Activated naive CD8-positive, alpha-beta T cell (primary cell): ENCODE data around the gene PTGIR.

Experiments used
- H3K27ac Mint-ChIP-seq: one replicate; pipeline ENCODE4 v1.8.0; 2021; ENCODE audit warnings: mixed read lengths
- H3K27me3 Mint-ChIP-seq: one replicate; pipeline ENCODE4 v1.8.0; 2021; ENCODE audit warnings: mixed read lengths
- H3K36me3 Mint-ChIP-seq: one replicate; pipeline ENCODE4 v1.8.0; 2021; ENCODE audit warnings: mixed read lengths
- H3K4me1 Mint-ChIP-seq: one replicate; pipeline ENCODE4 v1.8.0; 2021; ENCODE audit warnings: low read depth, mixed read lengths
- H3K4me3 Mint-ChIP-seq: one replicate; pipeline ENCODE4 v1.8.0; 2021; ENCODE audit warnings: mild to moderate bottlenecking, mixed read lengths
- H3K9me3 Mint-ChIP-seq: one replicate; pipeline ENCODE4 v1.8.0; 2021; ENCODE audit warnings: low read depth, mixed read lengths

The PTGIR gene

DNA sequence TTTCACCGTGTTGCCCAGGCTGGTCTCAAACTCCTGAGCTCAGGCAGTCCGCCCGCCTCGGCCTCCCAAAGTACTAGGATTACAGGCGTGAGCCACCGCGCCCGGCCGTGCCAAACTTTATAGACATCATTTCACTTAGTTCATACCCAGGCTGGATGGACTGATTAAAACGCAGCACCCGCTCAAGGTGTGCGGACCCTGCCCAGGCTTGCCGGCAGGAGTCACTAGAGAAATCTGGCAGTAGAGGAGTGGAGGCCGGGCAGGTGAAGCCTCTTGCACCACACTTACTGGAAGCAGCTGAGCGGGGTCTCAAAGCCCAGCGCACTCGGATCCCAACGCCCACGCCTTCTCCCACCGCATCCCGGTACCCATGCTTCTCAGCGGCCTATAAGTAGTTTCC is 11.4 kb downstream of the PTGIR start:
- Mint-ChIP-seq H3K27ac (peak overlapping the region; percentile 37), H3K27me3 (no peaks in the 10 kb centered on the region), H3K36me3 (peaks cover 3% of the 10 kb centered on the region), H3K9me3 (no peaks in the 10 kb centered on the region), H3K4me3 (no peak overlapping the region), H3K4me1 (peaks cover 66% of the 10 kb centered on the region)

DNA sequence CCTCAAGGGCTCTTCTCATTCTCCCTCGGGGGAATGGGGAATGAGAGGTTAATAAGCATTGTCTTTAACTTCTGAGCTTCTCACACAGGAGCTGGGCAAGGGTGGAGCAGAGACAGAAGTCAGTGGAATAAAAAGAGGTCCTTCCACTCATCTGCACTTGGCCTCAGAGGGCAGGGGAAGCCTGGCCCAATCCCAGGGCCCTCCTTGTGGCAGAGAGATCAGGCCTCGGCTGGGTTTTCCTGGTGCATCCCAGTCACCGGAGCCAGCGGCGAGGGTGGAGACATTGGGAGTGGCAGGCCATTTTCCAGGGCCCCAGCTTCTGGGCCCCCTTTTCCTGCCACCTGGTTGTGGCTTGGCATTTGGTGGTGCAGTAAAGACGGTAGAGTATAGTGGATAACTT is 13.1 kb downstream of the PTGIR start:
- no peaks in the 10 kb centered on the region for H3K27me3 Mint-ChIP-seq
- H3K4me3 Mint-ChIP-seq = peak overlapping the region; percentile 46
- no peaks in the 10 kb centered on the region for H3K9me3 Mint-ChIP-seq
- H3K4me1 Mint-ChIP-seq = peaks cover 59% of the 10 kb centered on the region
- H3K27ac Mint-ChIP-seq = peak overlapping the region; percentile 85
- H3K36me3 Mint-ChIP-seq = peaks cover 3% of the 10 kb centered on the region

DNA sequence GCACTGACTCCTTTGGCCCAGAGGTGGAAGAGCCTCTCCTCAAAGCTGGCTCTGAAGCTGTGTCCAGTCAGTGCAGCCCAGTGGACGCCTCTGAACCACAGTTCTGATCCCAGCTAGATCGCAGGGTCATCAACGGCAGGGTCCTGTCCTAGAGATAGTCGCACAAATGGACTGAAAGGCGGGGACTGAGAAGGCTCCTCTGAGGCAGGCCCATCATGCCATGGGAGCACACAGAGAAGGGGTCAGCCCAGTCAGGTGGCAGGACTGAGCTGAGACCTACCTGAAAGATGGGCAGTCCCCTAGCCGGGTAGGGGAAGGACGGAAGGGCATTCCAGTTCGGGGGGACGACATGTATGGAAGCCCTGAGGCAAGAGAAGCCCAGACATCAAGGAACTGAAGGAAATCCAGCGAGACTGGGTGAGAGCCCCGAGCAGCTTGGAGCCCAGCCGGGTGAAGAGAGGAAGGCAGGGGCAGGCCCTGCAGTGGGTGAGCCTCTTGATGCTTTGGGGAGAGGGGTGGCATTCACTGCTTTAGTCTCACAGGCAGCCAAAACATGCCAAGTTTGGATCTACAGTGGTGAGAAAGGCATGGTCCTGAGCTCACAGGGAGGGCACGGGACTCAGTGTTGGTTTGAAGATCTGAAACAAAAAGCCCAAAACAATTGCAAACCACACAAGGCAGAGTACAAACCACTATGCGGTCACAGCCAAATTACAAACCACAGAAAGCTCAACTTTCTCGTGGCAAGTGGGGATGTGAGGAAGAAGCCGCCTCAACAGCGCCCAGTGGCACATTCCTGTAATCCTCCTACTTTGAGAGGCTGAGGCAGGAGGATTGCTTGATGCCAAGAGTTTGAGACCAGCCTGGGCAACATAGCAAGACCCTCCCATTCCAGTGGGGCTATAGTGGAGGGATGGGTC is 13.8 kb downstream of the PTGIR start:
- Mint-ChIP-seq H3K27ac (peak overlapping the region; percentile 85), H3K4me1 (peaks cover 58% of the 10 kb centered on the region), H3K36me3 (peaks cover 6% of the 10 kb centered on the region), H3K27me3 (no peaks in the 10 kb centered on the region), H3K4me3 (peak overlapping the region; percentile 39), H3K9me3 (no peaks in the 10 kb centered on the region)

DNA sequence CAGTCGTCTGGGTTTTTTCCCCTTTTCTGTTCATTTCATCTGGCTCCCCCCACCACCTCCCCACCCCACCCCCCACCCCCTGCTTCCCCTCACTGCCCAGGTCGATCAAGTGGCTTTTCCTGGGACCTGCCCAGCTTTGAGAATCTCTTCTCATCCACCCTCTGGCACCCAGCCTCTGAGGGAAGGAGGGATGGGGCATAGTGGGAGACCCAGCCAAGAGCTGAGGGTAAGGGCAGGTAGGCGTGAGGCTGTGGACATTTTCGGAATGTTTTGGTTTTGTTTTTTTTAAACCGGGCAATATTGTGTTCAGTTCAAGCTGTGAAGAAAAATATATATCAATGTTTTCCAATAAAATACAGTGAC is 14.5 kb downstream of the PTGIR start:
- peaks cover 6% of the 10 kb centered on the region for H3K36me3 Mint-ChIP-seq
- H3K4me1 Mint-ChIP-seq = peaks cover 57% of the 10 kb centered on the region
- peak overlapping the region; percentile 85 for H3K27ac Mint-ChIP-seq
- H3K27me3 Mint-ChIP-seq = no peaks in the 10 kb centered on the region
- no peaks in the 10 kb centered on the region for H3K9me3 Mint-ChIP-seq
- peak overlapping the region; percentile 39 for H3K4me3 Mint-ChIP-seq

- Mint-ChIP-seq H3K36me3 (peaks cover 6% of the 10 kb centered on the region), H3K4me3 (no peak overlapping the region), H3K27ac (no peak overlapping the region), H3K9me3 (no peaks in the 10 kb centered on the region), H3K4me1 (peaks cover 57% of the 10 kb centered on the region), H3K27me3 (no peaks in the 10 kb centered on the region)
Measured at GRCh38 chr19:46609511-46610412, 15.1 kb downstream of the PTGIR start.

DNA sequence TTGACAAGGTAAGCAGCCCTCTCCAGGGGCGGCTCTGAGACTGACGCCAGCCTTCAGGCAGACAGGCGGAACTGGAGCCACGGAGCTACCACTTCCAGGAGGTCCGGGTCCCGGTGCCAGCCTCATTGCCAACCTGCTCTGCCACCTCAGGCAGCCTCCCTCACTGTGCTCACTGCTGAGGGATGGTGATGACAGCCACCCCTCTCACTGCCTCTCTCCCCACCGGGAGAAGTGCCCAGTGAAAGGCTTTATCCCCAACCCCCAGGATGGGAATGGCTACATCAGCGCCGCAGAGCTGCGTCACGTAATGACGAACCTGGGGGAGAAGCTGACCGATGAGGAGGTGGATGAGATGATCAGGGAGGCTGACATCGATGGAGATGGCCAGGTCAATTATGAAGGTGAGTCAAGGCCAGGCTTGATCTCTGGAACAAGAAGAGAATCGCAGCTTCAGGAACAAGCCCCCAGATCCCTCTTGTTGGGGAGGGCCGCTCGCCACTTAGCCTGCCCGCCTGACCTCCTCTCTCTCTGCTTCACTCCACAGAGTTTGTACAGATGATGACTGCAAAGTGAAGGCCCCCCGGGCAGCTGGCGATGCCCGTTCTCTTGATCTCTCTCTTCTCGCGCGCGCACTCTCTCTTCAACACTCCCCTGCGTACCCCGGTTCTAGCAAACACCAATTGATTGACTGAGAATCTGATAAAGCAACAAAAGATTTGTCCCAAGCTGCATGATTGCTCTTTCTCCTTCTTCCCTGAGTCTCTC is 16.1 kb downstream of the PTGIR start:
- H3K36me3 Mint-ChIP-seq = peaks cover 6% of the 10 kb centered on the region
- H3K4me1 Mint-ChIP-seq = peaks cover 49% of the 10 kb centered on the region
- H3K27me3 Mint-ChIP-seq = no peaks in the 10 kb centered on the region
- no peak overlapping the region for H3K4me3 Mint-ChIP-seq
- H3K27ac Mint-ChIP-seq = peak overlapping the region; percentile 47
- no peaks in the 10 kb centered on the region for H3K9me3 Mint-ChIP-seq

DNA sequence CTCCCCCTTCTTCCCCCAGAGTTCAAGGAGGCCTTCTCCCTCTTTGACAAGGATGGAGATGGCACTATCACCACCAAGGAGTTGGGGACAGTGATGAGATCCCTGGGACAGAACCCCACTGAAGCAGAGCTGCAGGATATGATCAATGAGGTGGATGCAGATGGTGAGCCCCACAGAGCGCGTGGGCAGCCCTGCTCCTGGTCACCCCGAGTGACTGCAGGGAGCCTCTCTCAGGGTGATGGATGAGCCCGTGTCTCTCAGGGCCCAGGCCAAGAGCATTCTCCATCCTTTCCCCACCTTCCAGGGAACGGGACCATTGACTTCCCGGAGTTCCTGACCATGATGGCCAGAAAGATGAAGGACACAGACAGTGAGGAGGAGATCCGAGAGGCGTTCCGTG is 16.7 kb downstream of the PTGIR start:
- no peak overlapping the region for H3K27ac Mint-ChIP-seq

DNA sequence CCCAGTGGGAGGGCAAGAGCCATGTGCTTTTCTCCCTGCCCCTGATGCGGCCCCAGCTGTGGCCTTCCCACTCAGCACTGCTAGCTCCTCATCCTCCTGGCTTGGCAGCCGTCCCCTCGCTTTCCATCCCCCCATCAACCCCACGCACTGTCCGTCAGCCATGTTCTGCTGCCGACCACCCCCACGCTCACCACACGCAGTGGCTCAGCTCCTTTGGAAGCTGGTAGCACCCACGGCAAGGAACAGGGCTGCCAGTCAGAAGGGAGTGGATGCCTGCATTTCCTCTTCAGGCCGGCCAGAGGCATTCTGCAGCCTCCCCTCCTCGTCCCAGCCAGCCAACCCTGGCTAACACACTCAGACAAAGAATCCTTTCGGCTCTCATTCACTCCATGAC is 17.4 kb downstream of the PTGIR start:
- Mint-ChIP-seq H3K4me1 (peaks cover 54% of the 10 kb centered on the region), H3K27me3 (no peaks in the 10 kb centered on the region), H3K27ac (peak overlapping the region; percentile 30), H3K4me3 (no peak overlapping the region), H3K9me3 (no peaks in the 10 kb centered on the region), H3K36me3 (peaks cover 6% of the 10 kb centered on the region)

More for the DNA sequence above, 16.7 kb downstream of the PTGIR start:
- no peaks in the 10 kb centered on the region for H3K9me3 Mint-ChIP-seq
- H3K27me3 Mint-ChIP-seq = no peaks in the 10 kb centered on the region
- peaks cover 6% of the 10 kb centered on the region for H3K36me3 Mint-ChIP-seq
- peaks cover 51% of the 10 kb centered on the region for H3K4me1 Mint-ChIP-seq
- H3K4me3 Mint-ChIP-seq = no peak overlapping the region

- Mint-ChIP-seq H3K36me3 (peaks cover 6% of the 10 kb centered on the region), H3K4me1 (peaks cover 52% of the 10 kb centered on the region), H3K4me3 (no peak overlapping the region), H3K9me3 (no peaks in the 10 kb centered on the region), H3K27ac (peak overlapping the region; percentile 47), H3K27me3 (no peaks in the 10 kb centered on the region)
Measured at GRCh38 chr19:46606681-46607447, 18.0 kb downstream of the PTGIR start.

DNA sequence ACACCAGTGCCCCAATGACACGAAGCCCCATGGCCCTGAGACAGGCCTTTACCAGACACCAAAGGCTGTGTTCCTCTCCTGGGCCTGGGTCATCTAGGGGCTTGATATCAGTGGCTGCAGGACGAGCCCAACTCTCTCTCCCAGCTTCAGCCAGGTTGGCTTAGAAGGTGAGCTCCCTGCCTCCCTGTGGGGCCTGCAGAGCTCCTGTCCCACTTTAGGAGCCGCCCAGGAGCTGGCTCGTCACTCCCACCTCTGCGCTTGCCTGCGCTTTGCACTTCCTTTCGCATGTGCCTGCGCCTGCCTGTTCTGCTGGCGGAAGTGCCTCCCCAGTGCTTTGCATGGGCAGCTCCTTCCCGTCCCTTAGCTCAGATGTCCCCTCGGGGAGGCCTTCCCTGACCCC is 18.9 kb downstream of the PTGIR start:
- Mint-ChIP-seq H3K9me3 (no peaks in the 10 kb centered on the region), H3K36me3 (peaks cover 6% of the 10 kb centered on the region), H3K4me1 (peaks cover 44% of the 10 kb centered on the region), H3K4me3 (no peak overlapping the region), H3K27ac (peak overlapping the region; percentile 47), H3K27me3 (no peaks in the 10 kb centered on the region)

DNA sequence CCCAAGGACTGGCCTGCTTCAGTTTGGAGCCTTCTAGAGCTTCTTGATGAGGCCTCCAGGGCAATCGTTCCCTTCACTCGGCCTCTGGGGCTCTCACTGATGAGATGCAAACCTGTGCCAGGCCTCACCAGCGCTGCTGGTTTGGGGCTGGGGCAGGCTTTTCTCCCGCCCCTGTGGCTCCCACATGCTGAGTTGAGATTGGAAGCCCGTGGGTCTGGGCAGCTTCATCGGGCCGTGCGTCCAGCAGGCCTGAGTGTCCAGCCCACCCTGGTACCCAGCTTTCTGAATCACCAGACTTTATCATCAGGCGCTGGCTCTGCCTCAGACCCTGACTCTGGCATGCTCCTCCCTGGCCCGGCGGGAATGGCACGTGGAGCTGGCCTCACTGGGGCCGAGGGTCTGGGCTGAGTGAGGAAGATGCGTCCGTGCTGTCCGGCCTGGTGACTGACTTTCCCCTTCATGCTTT is 19.5 kb downstream of the PTGIR start:
- Mint-ChIP-seq H3K27me3 (no peaks in the 10 kb centered on the region), H3K36me3 (peaks cover 6% of the 10 kb centered on the region), H3K4me3 (no peak overlapping the region), H3K9me3 (no peaks in the 10 kb centered on the region), H3K4me1 (peaks cover 39% of the 10 kb centered on the region), H3K27ac (no peak overlapping the region)

GRCh38 chr19:46604781-46605355 is 20.0 kb downstream of the PTGIR start:
- peaks cover 6% of the 10 kb centered on the region for H3K36me3 Mint-ChIP-seq
- peaks cover 40% of the 10 kb centered on the region for H3K4me1 Mint-ChIP-seq
- no peaks in the 10 kb centered on the region for H3K9me3 Mint-ChIP-seq
- no peak overlapping the region for H3K27ac Mint-ChIP-seq
- no peaks in the 10 kb centered on the region for H3K27me3 Mint-ChIP-seq
- no peak overlapping the region for H3K4me3 Mint-ChIP-seq

DNA sequence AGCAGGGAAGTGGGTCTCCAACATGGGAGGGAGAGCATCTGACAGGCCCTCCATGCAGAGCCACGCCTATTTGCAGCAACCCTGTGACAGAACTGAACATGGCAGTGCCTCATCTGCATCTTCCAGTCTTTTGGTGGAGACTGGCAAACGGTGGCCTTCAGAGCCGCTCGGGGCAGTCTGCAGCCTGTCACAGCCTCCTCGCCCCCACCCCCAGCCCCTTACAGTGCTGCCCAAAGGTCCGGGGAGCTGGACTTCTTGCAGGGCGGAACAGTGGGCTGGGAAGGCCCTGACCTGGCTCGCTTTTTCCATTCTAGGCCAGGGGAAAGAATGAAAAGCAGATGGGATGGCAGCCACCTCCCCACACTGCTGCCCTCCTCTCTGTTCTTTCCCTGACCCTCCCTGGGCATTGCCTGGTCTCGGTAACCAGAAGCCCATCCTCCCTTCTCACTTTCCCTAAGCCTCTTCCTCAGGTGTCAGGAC is 21.1 kb downstream of the PTGIR start:
- peak overlapping the region; percentile 98 for H3K4me3 Mint-ChIP-seq
- no peaks in the 10 kb centered on the region for H3K27me3 Mint-ChIP-seq
- no peaks in the 10 kb centered on the region for H3K9me3 Mint-ChIP-seq
- peaks cover 3% of the 10 kb centered on the region for H3K36me3 Mint-ChIP-seq
- peak overlapping the region; percentile 93 for H3K27ac Mint-ChIP-seq
- peaks cover 34% of the 10 kb centered on the region for H3K4me1 Mint-ChIP-seq
